Lower leg skin (tissue), 4 donors: ENCODE data around the gene IL27RA. TPM values are rescaled to one million over a fixed set of nuclear protein-coding genes. Genes with fewer than 3 reads are reported as not detected.

Experiments used
- DNase-seq, 2 donors: peaks; one replicate each; pipeline ENCODE4 v3.0.0-alpha.2; 2019; ENCODE audit warnings: low spot score in 2 of 2
- H3K4me3 ChIP-seq: fragments of 200-600 bp; sonication (generic); 2 replicates; pipeline ENCODE4 v1.5.1; 2017; ENCODE audit warnings: mild to moderate bottlenecking, low read depth; ENCODE audit not compliant: poor library complexity, severe bottlenecking
- POLR2A ChIP-seq, 2 donors: fragments of 450-650 bp; IDR thresholded peaks; one replicate each; pipeline ENCODE4 v1.6.1; 2016 to 2017; ENCODE audit warnings: antibody characterized with exemption in 2 of 2, mild to moderate bottlenecking in 1 of 2, moderate library complexity in 1 of 2
- WGBS, 2 donors: methylation state at CpG; one replicate each; pipeline ENCODE4 v1.1.5; 2018; 5-methylcytosine and 5-hydroxymethylcytosine counted together
- intact Hi-C: fragments of 100-400 bp; cut with DNase I; formaldehyde crosslinking; loops from one replicate; pipeline ENCODE4 v1.15.0; 2023; ENCODE audit warnings: low total_unique reads
- total RNA-seq, 4 donors: library from RNA; depleted of rRNA; stranded (reverse); fragments of >200 nt; gene quantifications; one replicate each; pipeline ENCODE4 v1.1.0, GENCODE V29; 2016
- TF ChIP-seq, protein P1 (sequence below), 3 donors: fragments of 450-650 bp; IDR thresholded peaks; one replicate each; pipeline ENCODE4 v1.5.1; 2016; ENCODE audit warnings: antibody characterized with exemption in 3 of 3, mild to moderate bottlenecking in 3 of 3, moderate library complexity in 2 of 3

The IL27RA gene
- total RNA-seq, 4 donors from 2014 or later: 0.27 to 2.7 (median 2.0) TPM

DNA sequence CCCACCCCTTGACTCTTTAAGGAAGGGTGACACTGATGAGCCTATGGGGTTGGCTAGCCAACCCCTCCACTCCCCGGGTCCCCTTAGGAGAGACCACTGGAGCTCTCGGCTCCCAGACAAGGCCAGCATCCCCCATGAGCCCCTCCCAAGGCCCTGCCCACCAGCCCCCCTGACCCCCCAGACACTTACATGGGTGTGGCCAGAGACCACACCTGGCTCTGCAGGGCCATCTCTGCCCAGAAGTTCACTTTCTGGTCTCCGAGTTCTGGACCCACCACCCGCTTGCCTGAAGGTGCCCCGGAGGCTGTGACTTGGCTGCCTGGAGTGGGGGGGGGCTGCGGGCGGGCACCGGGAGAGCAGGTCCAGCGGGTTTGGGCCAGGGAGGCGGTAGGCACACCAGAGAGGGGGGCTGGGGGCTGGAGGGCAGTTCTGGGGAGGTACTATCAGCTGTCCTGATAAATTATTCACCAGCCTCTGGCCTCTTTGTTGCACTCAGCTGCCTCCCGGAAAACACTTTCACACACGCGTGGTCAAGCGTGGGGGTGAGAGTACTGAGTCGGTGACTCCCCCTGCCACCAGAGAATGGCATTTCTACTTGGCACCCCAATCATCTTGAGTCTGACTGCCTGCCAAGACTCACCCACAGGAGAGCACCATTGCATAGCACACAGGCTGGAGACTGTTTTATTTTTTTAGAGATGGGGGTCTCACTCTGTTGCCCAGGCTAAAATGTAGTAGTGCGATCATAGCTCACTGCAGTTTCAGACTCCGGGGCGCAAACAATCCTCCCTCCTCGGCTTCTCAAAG is 30.4 kb downstream of the IL27RA start, which contains the start of gene PALM3:
PALM3 (minus strand) TSS at position 326 of the 807 bp plus-strand sequence; CDS start at position 230, 96 bp downstream.
- peak in 1 of 2 donors; percentile 80 for DNase-seq
- intact Hi-C loops: no loop called here
- H3K4me3 ChIP-seq: no peak within 1 kb of the TSS
- 39 to 55% methylated on average over 19 of the region's 19 CpGs for WGBS, 2 donors
- TF ChIP-seq, protein P1, sequence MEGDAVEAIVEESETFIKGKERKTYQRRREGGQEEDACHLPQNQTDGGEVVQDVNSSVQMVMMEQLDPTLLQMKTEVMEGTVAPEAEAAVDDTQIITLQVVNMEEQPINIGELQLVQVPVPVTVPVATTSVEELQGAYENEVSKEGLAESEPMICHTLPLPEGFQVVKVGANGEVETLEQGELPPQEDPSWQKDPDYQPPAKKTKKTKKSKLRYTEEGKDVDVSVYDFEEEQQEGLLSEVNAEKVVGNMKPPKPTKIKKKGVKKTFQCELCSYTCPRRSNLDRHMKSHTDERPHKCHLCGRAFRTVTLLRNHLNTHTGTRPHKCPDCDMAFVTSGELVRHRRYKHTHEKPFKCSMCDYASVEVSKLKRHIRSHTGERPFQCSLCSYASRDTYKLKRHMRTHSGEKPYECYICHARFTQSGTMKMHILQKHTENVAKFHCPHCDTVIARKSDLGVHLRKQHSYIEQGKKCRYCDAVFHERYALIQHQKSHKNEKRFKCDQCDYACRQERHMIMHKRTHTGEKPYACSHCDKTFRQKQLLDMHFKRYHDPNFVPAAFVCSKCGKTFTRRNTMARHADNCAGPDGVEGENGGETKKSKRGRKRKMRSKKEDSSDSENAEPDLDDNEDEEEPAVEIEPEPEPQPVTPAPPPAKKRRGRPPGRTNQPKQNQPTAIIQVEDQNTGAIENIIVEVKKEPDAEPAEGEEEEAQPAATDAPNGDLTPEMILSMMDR (IDR thresholded peaks at IDR 0.05): no peak
- no peak for TF ChIP-seq POLR2A (IDR thresholded peaks at IDR 0.05)

DNA sequence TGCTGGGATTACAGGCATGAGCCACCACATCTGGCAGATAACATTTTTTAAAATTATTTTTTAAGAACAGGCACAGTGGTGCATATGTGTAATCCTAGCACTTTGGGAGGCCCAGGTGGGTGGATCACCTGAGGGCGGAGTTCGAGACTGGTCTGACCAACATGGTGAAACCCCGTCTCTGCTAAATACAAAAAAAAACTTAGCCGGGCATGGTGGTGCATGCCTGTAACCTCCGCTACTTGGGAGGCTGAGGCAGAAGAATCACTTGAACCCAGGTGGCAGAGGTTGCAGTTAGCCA is 30.9 kb downstream of the IL27RA start:
- intact Hi-C loops: no loop called here
- 61 to 69% methylated on average over 5 of the region's 5 CpGs for WGBS, 2 donors
- DNase-seq: no peak
- TF ChIP-seq POLR2A (IDR thresholded peaks at IDR 0.05): no peak
- TF ChIP-seq, protein P1 (IDR thresholded peaks at IDR 0.05): no peak
- no peak overlapping the region for H3K4me3 ChIP-seq

DNA sequence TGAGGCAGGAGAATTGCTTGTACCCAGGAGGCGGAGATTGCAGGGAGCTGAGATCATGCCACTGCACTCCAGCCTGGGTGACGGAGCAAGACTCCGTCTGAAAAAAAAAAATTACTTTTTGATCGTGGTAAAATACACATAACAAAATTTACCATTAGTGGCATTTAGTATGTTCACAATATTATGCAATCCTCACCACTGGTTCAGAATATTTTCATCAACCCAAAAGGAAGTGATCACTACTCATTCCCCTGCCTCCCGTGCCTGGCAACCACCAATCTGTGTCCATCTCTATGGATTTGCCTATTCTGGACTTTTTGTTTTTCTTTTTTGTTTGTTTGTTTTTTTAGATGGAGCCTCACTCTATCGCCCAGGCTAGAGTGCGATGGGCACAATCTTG is 31.5 kb downstream of the IL27RA start:
- no peak for TF ChIP-seq POLR2A (IDR thresholded peaks at IDR 0.05)
- TF ChIP-seq, protein P1 (IDR thresholded peaks at IDR 0.05): no peak
- H3K4me3 ChIP-seq: no peak overlapping the region
- intact Hi-C loops: no loop called here
- 70 to 71% methylated on average over 7 of the region's 7 CpGs for WGBS, 2 donors
- DNase-seq: no peak

DNA sequence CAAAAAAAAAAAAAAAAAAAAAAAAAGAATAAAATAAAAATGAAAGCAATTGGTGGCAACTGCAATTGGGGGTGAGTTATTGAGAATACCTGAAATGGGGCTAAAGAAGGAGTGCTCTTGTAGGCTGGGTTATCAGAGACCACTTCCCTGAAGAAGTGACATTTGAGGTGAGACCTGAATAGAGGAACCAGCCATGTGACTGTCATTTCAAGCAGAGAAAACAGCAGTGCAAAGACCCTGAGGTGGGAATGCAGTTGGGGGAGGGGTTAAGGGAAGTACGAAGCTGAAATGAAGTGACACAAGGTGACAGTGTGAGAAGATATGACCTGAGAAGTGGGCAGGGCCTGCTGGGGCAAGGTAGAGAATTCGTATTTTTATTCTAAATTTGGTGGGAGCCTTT is 34.6 kb downstream of the IL27RA start:
- WGBS, 2 donors: 69 to 72% methylated on average over 2 of the region's 2 CpGs
- no peak for DNase-seq
- no peak overlapping the region for H3K4me3 ChIP-seq
- TF ChIP-seq, protein P1 (IDR thresholded peaks at IDR 0.05): no peak
- no peak for TF ChIP-seq POLR2A (IDR thresholded peaks at IDR 0.05)
- intact Hi-C loops: no loop called here

DNA sequence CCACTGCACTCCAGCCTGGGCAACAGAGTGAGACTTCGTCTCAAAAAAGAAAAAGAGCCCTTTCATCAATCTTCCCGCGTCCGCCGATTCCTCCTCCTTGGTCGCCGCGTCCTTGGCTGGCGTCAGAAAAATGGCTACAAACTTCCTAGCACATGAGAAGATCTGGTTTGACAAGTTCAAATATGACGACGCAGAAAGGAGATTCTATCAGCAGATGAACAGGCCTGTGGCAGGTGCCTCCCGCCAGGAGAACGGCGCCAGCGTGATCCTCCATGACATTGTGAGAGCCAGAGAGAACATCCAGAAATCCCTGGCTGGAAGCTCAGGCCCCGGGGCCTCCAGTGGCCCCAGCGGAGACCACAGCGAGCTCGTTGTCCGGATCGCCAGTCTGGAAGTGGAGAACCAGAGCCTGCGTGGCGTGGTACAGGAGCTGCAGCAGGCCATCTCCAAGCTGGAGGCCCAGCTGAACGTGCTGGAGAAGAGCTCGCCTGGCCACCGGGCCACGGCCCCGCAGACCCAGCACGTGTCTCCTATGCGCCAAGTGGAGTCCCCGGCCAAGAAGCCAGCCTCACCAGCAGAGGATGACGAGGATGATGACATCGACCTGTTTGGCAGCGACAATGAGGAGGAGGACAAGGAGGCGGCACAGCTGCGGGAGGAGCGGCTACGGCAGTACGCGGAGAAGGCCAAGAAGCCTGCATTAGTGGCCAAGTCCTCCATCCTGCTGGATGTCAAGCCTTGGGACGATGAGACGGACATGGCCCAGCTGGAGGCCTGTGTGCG is 38.9 kb downstream of the IL27RA start:
- intact Hi-C loops: no loop called here
- WGBS, 2 donors: 72 to 78% methylated on average over 40 to 43 of the region's 43 CpGs

More for the DNA sequence above, 38.9 kb downstream of the IL27RA start:
- H3K4me3 ChIP-seq: no peak overlapping the region
- no peak for TF ChIP-seq POLR2A (IDR thresholded peaks at IDR 0.05)
- TF ChIP-seq, protein P1 (IDR thresholded peaks at IDR 0.05): no peak
- peak in 1 of 2 donors; percentile 76 for DNase-seq
